ENCODE measurements around the gene AR.

AR gene

DNA sequence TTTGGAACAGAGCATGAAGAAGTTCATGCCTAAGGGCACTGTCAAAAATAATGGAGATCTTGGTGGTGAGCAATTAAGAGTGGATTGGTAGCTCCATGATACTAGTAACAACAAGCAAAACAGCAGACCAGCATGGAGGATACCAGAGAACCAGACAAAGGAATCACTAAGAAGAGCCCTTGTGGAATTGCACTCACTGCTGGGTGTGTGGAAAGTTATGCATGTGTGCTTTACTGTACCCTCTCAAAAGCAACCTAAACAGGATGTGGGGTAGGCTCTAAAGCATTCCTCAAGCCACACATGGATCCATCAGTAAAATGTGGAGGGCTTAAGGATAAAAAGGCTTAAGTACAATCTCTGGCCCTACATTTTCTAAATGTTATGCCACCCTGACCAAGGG, 69.5 kb downstream of the AR start:
- DNase-seq, result no peak
- Histone ChIP-seq H3K9me3 (replicated peaks; ENCODE audit: insufficient read depth, low read length) (no peaks in the 10 kb centered on the region), H3K36me3 (replicated peaks; ENCODE audit: insufficient read depth, low read length) (no peaks in the 10 kb centered on the region), H3K4me3 (ENCODE audit: low read length) (no peak overlapping the region), H3K4me2 (ENCODE audit: low read depth, low read length) (no peak overlapping the region), H3K4me1 (ENCODE audit: low read length) (peaks cover 19% of the 10 kb centered on the region), H3K9ac (ENCODE audit: low read length) (no peak overlapping the region), H3F3A (ENCODE audit: insufficient read depth, low read length) (peaks cover 14% of the 10 kb centered on the region), H2AFZ (ENCODE audit: low read length) (no peak overlapping the region), H3K79me2 (ENCODE audit: low read length) (no peaks in the 10 kb centered on the region), H4K20me1 (ENCODE audit: insufficient read depth, low read length) (no peaks in the 10 kb centered on the region), H3K27me3 (replicated peaks; ENCODE audit: insufficient read depth, low read length) (no peaks in the 10 kb centered on the region), H3K9me2 (replicated peaks; ENCODE audit: insufficient read depth, low read length) (no peaks in the 10 kb centered on the region), H3K27ac (ENCODE audit: low read length) (no peak overlapping the region)
- TF ChIP-seq EZH2 (optimal IDR thresholded peaks at IDR 0.05; ENCODE audit: low read depth, low read length) (no peak), EZH2phosphoT487 (IDR thresholded peaks at IDR 0.05; ENCODE audit: low read length) (no peak)
- TF ChIP-seq, protein P1, sequence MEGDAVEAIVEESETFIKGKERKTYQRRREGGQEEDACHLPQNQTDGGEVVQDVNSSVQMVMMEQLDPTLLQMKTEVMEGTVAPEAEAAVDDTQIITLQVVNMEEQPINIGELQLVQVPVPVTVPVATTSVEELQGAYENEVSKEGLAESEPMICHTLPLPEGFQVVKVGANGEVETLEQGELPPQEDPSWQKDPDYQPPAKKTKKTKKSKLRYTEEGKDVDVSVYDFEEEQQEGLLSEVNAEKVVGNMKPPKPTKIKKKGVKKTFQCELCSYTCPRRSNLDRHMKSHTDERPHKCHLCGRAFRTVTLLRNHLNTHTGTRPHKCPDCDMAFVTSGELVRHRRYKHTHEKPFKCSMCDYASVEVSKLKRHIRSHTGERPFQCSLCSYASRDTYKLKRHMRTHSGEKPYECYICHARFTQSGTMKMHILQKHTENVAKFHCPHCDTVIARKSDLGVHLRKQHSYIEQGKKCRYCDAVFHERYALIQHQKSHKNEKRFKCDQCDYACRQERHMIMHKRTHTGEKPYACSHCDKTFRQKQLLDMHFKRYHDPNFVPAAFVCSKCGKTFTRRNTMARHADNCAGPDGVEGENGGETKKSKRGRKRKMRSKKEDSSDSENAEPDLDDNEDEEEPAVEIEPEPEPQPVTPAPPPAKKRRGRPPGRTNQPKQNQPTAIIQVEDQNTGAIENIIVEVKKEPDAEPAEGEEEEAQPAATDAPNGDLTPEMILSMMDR (IDR thresholded peaks at IDR 0.05; ENCODE audit: low read length), result no peak

DNA sequence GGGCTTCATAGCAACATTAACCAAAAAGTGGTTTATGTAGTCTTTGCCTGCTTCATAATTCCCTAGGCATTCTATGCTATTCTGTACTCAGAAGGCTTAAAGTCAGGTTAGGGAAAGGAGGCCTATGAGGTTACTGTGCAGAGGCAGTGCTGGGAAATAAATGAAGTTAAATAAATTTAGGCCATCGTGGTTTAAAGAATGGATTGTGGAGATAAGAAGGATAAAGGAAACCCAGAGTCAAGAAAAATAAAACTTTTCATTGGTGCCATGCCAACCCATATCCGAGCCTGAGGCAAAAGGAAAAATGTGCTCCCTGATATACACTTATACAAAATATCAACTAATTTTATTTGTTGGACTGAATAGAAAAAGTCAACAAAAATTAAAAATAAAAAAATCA, 70.2 kb downstream of the AR start:
- Histone ChIP-seq H3K9ac (ENCODE audit: low read length) (no peak overlapping the region), H3K4me3 (ENCODE audit: low read length) (no peak overlapping the region), H3F3A (ENCODE audit: insufficient read depth, low read length) (peaks cover 14% of the 10 kb centered on the region), H3K4me1 (ENCODE audit: low read length) (peaks cover 19% of the 10 kb centered on the region), H3K27me3 (replicated peaks; ENCODE audit: insufficient read depth, low read length) (no peaks in the 10 kb centered on the region), H3K79me2 (ENCODE audit: low read length) (no peaks in the 10 kb centered on the region), H4K20me1 (ENCODE audit: insufficient read depth, low read length) (no peaks in the 10 kb centered on the region), H3K9me3 (replicated peaks; ENCODE audit: insufficient read depth, low read length) (no peaks in the 10 kb centered on the region), H2AFZ (ENCODE audit: low read length) (no peak overlapping the region), H3K9me2 (replicated peaks; ENCODE audit: insufficient read depth, low read length) (no peaks in the 10 kb centered on the region), H3K27ac (ENCODE audit: low read length) (no peak overlapping the region), H3K4me2 (ENCODE audit: low read depth, low read length) (no peak overlapping the region), H3K36me3 (replicated peaks; ENCODE audit: insufficient read depth, low read length) (no peaks in the 10 kb centered on the region)
- DNase-seq, result no peak
- TF ChIP-seq EZH2 (optimal IDR thresholded peaks at IDR 0.05; ENCODE audit: low read depth, low read length) (no peak), EZH2phosphoT487 (IDR thresholded peaks at IDR 0.05; ENCODE audit: low read length) (no peak)
- TF ChIP-seq, protein P1 (IDR thresholded peaks at IDR 0.05; ENCODE audit: low read length), result no peak

DNA sequence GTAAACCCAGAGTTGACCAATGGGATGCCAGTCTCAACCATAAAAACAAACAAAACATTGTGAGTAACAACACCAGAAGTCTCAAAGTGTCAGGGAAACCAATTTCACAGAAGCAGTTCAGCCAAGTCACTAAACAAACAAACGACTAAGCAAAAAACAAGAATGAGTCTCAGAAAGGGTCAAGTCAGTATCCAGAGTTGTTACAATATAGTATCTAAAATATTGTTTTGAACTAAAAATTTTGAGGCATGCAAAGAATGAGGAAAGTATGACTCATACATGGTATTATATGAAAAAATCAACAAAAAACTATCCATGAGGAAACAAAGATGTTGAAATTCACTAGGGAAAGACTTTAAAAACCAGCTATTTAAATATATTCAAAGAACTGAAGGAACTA, 70.6 kb downstream of the AR start:
- H3K36me3 ChIP-seq (replicated peaks; ENCODE audit: insufficient read depth, low read length), result no peaks in the 10 kb centered on the region
- no peak overlapping the region for H3K4me2 ChIP-seq (ENCODE audit: low read depth, low read length)
- H2AFZ ChIP-seq (ENCODE audit: low read length), result no peak overlapping the region
- no peaks in the 10 kb centered on the region for H3K9me2 ChIP-seq (replicated peaks; ENCODE audit: insufficient read depth, low read length)
- peaks cover 15% of the 10 kb centered on the region for H3K4me1 ChIP-seq (ENCODE audit: low read length)
- no peaks in the 10 kb centered on the region for H3K9me3 ChIP-seq (replicated peaks; ENCODE audit: insufficient read depth, low read length)
- no peak overlapping the region for H3K4me3 ChIP-seq (ENCODE audit: low read length)
- no peaks in the 10 kb centered on the region for H3K79me2 ChIP-seq (ENCODE audit: low read length)
- H3K27me3 ChIP-seq (replicated peaks; ENCODE audit: insufficient read depth, low read length), result no peaks in the 10 kb centered on the region
- no peak for DNase-seq
- TF ChIP-seq, protein P1 (IDR thresholded peaks at IDR 0.05; ENCODE audit: low read length), result no peak
- TF ChIP-seq EZH2phosphoT487 (IDR thresholded peaks at IDR 0.05; ENCODE audit: low read length), result no peak
- TF ChIP-seq EZH2 (optimal IDR thresholded peaks at IDR 0.05; ENCODE audit: low read depth, low read length), result no peak
- no peak overlapping the region for H3K9ac ChIP-seq (ENCODE audit: low read length)
- H3K27ac ChIP-seq (ENCODE audit: low read length), result no peak overlapping the region
- no peaks in the 10 kb centered on the region for H4K20me1 ChIP-seq (ENCODE audit: insufficient read depth, low read length)
- peaks cover 14% of the 10 kb centered on the region for H3F3A ChIP-seq (ENCODE audit: insufficient read depth, low read length)
